Neural cell (in vitro differentiated cells): ENCODE measurements around the gene SLC13A5. TPM values are rescaled to one million over a fixed set of nuclear protein-coding genes. Genes with fewer than 3 reads are reported as not detected.

Experiments used
- H2AFZ ChIP-seq: fragments of 200-600, 300-800 bp; sonication (generic), shearing (Covaris generic); 2 replicates; pipeline ENCODE4 v1.6.0; 2014; ENCODE audit warnings: low read depth, mild to moderate bottlenecking, antibody characterized with exemption, low read length, moderate library complexity
- H3F3A ChIP-seq: fragments of 200-600 bp; shearing (Covaris generic); 2 replicates; pipeline ENCODE4 v1.6.1; 2016; ENCODE audit warnings: mild to moderate bottlenecking, moderate library complexity, mixed read lengths, antibody characterized with exemption, low read length; ENCODE audit not compliant: insufficient read depth, poor library complexity, severe bottlenecking
- H3K27ac ChIP-seq: fragments of 200-600, 300-800 bp; sonication (generic), shearing (Covaris generic); 2 replicates; pipeline ENCODE4 v1.5.1; 2014; ENCODE audit warnings: mild to moderate bottlenecking, low read length, moderate library complexity
- H3K27me3 ChIP-seq: fragments of 300-800, 200-600 bp; sonication (generic), shearing (Covaris generic); 2 replicates; pipeline ENCODE4 v1.6.0; 2014; ENCODE audit warnings: mild to moderate bottlenecking, low read depth, low read length, moderate library complexity; ENCODE audit not compliant: insufficient read depth
- H3K36me3 ChIP-seq: fragments of 300-800, 200-600 bp; sonication (generic), shearing (Covaris generic); 2 replicates; pipeline ENCODE4 v1.5.1; 2014; ENCODE audit warnings: mild to moderate bottlenecking, antibody characterized with exemption, low read length, moderate library complexity; ENCODE audit not compliant: insufficient read depth
- H3K4me2 ChIP-seq: fragments of 300-800, 200-600 bp; sonication (generic), shearing (Covaris generic); 2 replicates; pipeline ENCODE4 v1.6.0; 2014; ENCODE audit warnings: mild to moderate bottlenecking, low read length
- H3K4me3 ChIP-seq: fragments of 300-800, 200-600 bp; sonication (generic), shearing (Covaris generic); 2 replicates; pipeline ENCODE4 v1.5.1; 2014; ENCODE audit warnings: mild to moderate bottlenecking, low read length, moderate library complexity
- H3K79me2 ChIP-seq: fragments of 200-600 bp; shearing (Covaris generic); replicated peaks from 2 replicates; pipeline ENCODE4 v1.6.0; 2014; ENCODE audit warnings: mild to moderate bottlenecking, low read length, moderate library complexity; ENCODE audit not compliant: insufficient read depth
- H3K9ac ChIP-seq: fragments of 300-800, 200-600 bp; sonication (generic), shearing (Covaris generic); 2 replicates; pipeline ENCODE4 v1.6.1; 2016; ENCODE audit warnings: mild to moderate bottlenecking, low read length, mixed read lengths
- H3K9me2 ChIP-seq: fragments of 200-600 bp; shearing (Covaris generic); 2 replicates; pipeline ENCODE4 v1.6.1; 2016; ENCODE audit warnings: mild to moderate bottlenecking, low read length, mixed read lengths; ENCODE audit not compliant: insufficient read depth
- H3K9me3 ChIP-seq: fragments of 200-600, 300-800 bp; sonication (generic), shearing (Covaris generic); 2 replicates; pipeline ENCODE4 v1.6.1; 2016; ENCODE audit warnings: mild to moderate bottlenecking, mixed run types, low read length, moderate library complexity, mixed read lengths
- H4K20me1 ChIP-seq: fragments of 200-600 bp; shearing (Covaris generic); 2 replicates; pipeline ENCODE4 v1.6.1; 2016; ENCODE audit warnings: mild to moderate bottlenecking, mixed run types; ENCODE audit not compliant: insufficient read depth
- CTCF ChIP-seq: fragments of 450-650 bp; IDR thresholded peaks from 2 replicates; pipeline ENCODE4 v1.5.1; 2014; ENCODE audit warnings: antibody characterized with exemption, mild to moderate bottlenecking, moderate library complexity; ENCODE audit not compliant: poor library complexity, severe bottlenecking
- EP300 ChIP-seq: fragments of 450-650 bp; conservative IDR thresholded peaks from 2 replicates; pipeline ENCODE4 v1.6.1; 2014; ENCODE audit warnings: antibody characterized with exemption, mild to moderate bottlenecking, moderate library complexity; ENCODE audit not compliant: poor library complexity, severe bottlenecking
- EZH2 ChIP-seq: fragments of 200-600, 300-800 bp; shearing (Covaris generic), sonication (generic); IDR thresholded peaks from 2 replicates; pipeline ENCODE4 v1.6.1; 2014; ENCODE audit warnings: antibody characterized with exemption, low read length, borderline replicate concordance, mild to moderate bottlenecking; ENCODE audit not compliant: insufficient read depth, poor library complexity, severe bottlenecking
- MXI1 ChIP-seq: fragments of 450-650 bp; conservative IDR thresholded peaks from 2 replicates; pipeline ENCODE4 v1.6.1; 2014; ENCODE audit warnings: antibody characterized with exemption, mild to moderate bottlenecking; ENCODE audit not compliant: poor library complexity, severe bottlenecking
- POLR2AphosphoS5 ChIP-seq: IDR thresholded peaks from 2 replicates; pipeline ENCODE4 v1.6.1; 2012
- RAD21 ChIP-seq: fragments of 450-650 bp; conservative IDR thresholded peaks from 2 replicates; pipeline ENCODE4 v1.6.1; 2014; ENCODE audit warnings: antibody characterized with exemption, mild to moderate bottlenecking, moderate library complexity
- REST ChIP-seq: IDR thresholded peaks from 2 replicates; pipeline ENCODE4 v1.6.1; 2012; ENCODE audit warnings: borderline replicate concordance
- SMC3 ChIP-seq: fragments of 450-650 bp; conservative IDR thresholded peaks from 2 replicates; pipeline ENCODE4 v1.6.1; 2014; ENCODE audit warnings: antibody characterized with exemption, mild to moderate bottlenecking, moderate library complexity; ENCODE audit not compliant: poor library complexity
- TAF1 ChIP-seq: IDR thresholded peaks from 2 replicates; pipeline ENCODE4 v1.6.1; 2012; ENCODE audit warnings: low read depth
- polyA plus RNA-seq: library from polyadenylated mRNA; depleted of rRNA; stranded (reverse); fragments of >200 nt; gene quantifications from 2 replicates; pipeline ENCODE4 v1.2.3, GENCODE V29; 2014

The SLC13A5 gene
- polyA plus RNA-seq, 1 donor from 2014 or later, result not detected

GRCh38 chr17:6706996-6707395, 6.2 kb downstream of the SLC13A5 start:
- TF ChIP-seq REST (no peak), RAD21 (no peak), TAF1 (no peak), CTCF (no peak), POLR2AphosphoS5 (no peak), MXI1 (no peak), SMC3 (no peak), EZH2 (no peak), EP300 (no peak)
- Histone ChIP-seq H3K9me3 (no peaks in the 10 kb centered on the region), H3K79me2 (no peaks in the 10 kb centered on the region), H3K9me2 (no peaks in the 10 kb centered on the region), H3K9ac (no peak overlapping the region), H3F3A (no peaks in the 10 kb centered on the region), H3K36me3 (no peaks in the 10 kb centered on the region), H3K4me2 (no peak overlapping the region), H3K27ac (no peak overlapping the region), H3K4me3 (no peak overlapping the region), H3K27me3 (peaks cover 6% of the 10 kb centered on the region), H4K20me1 (no peaks in the 10 kb centered on the region), H2AFZ (no peak overlapping the region)

GRCh38 chr17:6706499-6706898, 6.7 kb downstream of the SLC13A5 start:
- H3K27ac ChIP-seq, result no peak overlapping the region
- no peak overlapping the region for H3K9ac ChIP-seq
- no peaks in the 10 kb centered on the region for H3K79me2 ChIP-seq
- H3K4me2 ChIP-seq, result no peak overlapping the region
- H4K20me1 ChIP-seq, result no peaks in the 10 kb centered on the region
- no peak for TF ChIP-seq TAF1
- no peak for TF ChIP-seq REST
- no peak for TF ChIP-seq POLR2AphosphoS5
- TF ChIP-seq EZH2, result no peak
- TF ChIP-seq CTCF, result no peak
- no peak for TF ChIP-seq MXI1
- no peak for TF ChIP-seq EP300
- TF ChIP-seq SMC3, result no peak
- TF ChIP-seq RAD21, result no peak
- no peak overlapping the region for H3K4me3 ChIP-seq
- no peaks in the 10 kb centered on the region for H3F3A ChIP-seq
- H3K9me2 ChIP-seq, result no peaks in the 10 kb centered on the region
- H3K9me3 ChIP-seq, result no peaks in the 10 kb centered on the region
- H3K27me3 ChIP-seq, result peaks cover 1% of the 10 kb centered on the region
- H2AFZ ChIP-seq, result no peak overlapping the region
- H3K36me3 ChIP-seq, result no peaks in the 10 kb centered on the region
